A549 (cell line): Measurements from ENCODE around the gene PDLIM1. TPM values are rescaled to one million over a fixed set of nuclear protein-coding genes. Genes with fewer than 3 reads are reported as not detected.
A peak's percentile ranks its signal among the peaks of the same experiment; 100 is the strongest.

Source experiments
- ATAC-seq, 2 experiments: fragments of 200-7000 bp in 1 of 2; fragments of >200 bp in 1 of 2; cut with Nextera tagmentation in 1 of 2; cut with Tn5 transposase in 1 of 2; 3 replicates each; pipeline versions ENCODE4 v1.8.0 to v1.9.1; 2018 to 2020; ENCODE audit warnings: mild to moderate bottlenecking in 1 of 2, moderate library complexity in 1 of 2
- CTCF ChIA-PET: fragments of 300-600 bp; sonication (Branson Sonifier 250); formaldehyde crosslinking; extraction: SDS; loops from one replicate; lab custom pipeline; 2021; ENCODE audit warnings: antibody characterized with exemption, inconsistent platforms; lab: Yijun Ruan, JAX
- POLR2A ChIA-PET: fragments of 350-600 bp; formaldehyde crosslinking; extraction: SDS; loops from one replicate; lab custom pipeline; 2021; ENCODE audit warnings: antibody characterized with exemption, inconsistent platforms; lab: Yijun Ruan, JAX
- DNase-seq, 2 experiments: peaks; one replicate each; pipeline versions ENCODE4 v3.0.0 to v3.0.0-alpha.2; 2011 to 2016; ENCODE audit warnings: low read depth in 1 of 2, low spot score in 1 of 2
- FAIRE-seq: peaks from 2 replicates; lab custom pipeline; 2011; peaks lifted over from hg19 to GRCh38; lab: Jason Lieb, UNC
- H3K27ac ChIP-seq, 2 experiments: fragments of >200 bp; sonication (Bioruptor Twin); formaldehyde crosslinking; 3 replicates each; pipeline ENCODE4 v1.5.1; 2016 to 2017
- H3K4me1 ChIP-seq: fragments of >200 bp; sonication (Bioruptor Twin); formaldehyde crosslinking; 3 replicates; pipeline ENCODE4 v1.6.1; 2016
- H3K4me2 ChIP-seq: fragments of >200 bp; sonication (Bioruptor Twin); formaldehyde crosslinking; 3 replicates; pipeline ENCODE4 v1.6.1; 2016
- H3K4me3 ChIP-seq: fragments of >200 bp; sonication (Bioruptor Twin); formaldehyde crosslinking; 3 replicates; pipeline ENCODE4 v1.5.1; 2016
- H3K9me3 ChIP-seq: fragments of >200 bp; sonication (Bioruptor Twin); formaldehyde crosslinking; 3 replicates; pipeline ENCODE4 v1.6.1; 2016
- ATOH8 ChIP-seq: fragments of 250-450 bp; sonication (Bioruptor Pico); IDR thresholded peaks from 2 replicates; pipeline ENCODE4 v1.5.0; 2020; ENCODE audit warnings: low read depth, mild to moderate bottlenecking, moderate library complexity
- CBX8 ChIP-seq: fragments of 200-600 bp; sonication (generic); IDR thresholded peaks from 2 replicates; pipeline ENCODE4 v1.6.1; 2016
- CEBPB ChIP-seq, 2 experiments: fragments of >200 bp in 1 of 2; sonication (Bioruptor Twin) in 1 of 2; formaldehyde crosslinking in 1 of 2; IDR thresholded peaks; 2 replicates each; pipeline ENCODE4 v1.6.1; 2012 to 2016
- CHD2 ChIP-seq: fragments of 150-350 bp; IDR thresholded peaks from 2 replicates; pipeline ENCODE4 v1.6.1; 2014; ENCODE audit warnings: low read length; ENCODE audit not compliant: partially characterized antibody
- CTCF ChIP-seq: fragments of >200 bp; sonication (Bioruptor Twin); formaldehyde crosslinking; IDR thresholded peaks from 3 replicates; pipeline ENCODE4 v1.5.1; 2016
- EHF ChIP-seq: fragments of 250-450 bp; sonication (Bioruptor Pico); IDR thresholded peaks from 2 replicates; pipeline ENCODE4 v1.5.0; 2020; ENCODE audit warnings: mild to moderate bottlenecking
- EP300 ChIP-seq, 2 experiments: fragments of >200 bp; sonication (Bioruptor Twin); formaldehyde crosslinking; IDR thresholded peaks; 2 replicates in 1 of 2; 3 replicates in 1 of 2; pipeline ENCODE4 v1.6.1; 2016 to 2017
- FOXS1 ChIP-seq: fragments of 250-450 bp; sonication (Bioruptor Pico); IDR thresholded peaks from 2 replicates; pipeline ENCODE4 v1.5.0; 2020; ENCODE audit warnings: mild to moderate bottlenecking, moderate library complexity
- HES2 ChIP-seq: fragments of >200 bp; sonication (Bioruptor Twin); formaldehyde crosslinking; IDR thresholded peaks from 2 replicates; pipeline ENCODE4 v1.6.1; 2016
- HOXA7 ChIP-seq: fragments of 250-450 bp; sonication (Bioruptor Pico); IDR thresholded peaks from 2 replicates; pipeline ENCODE4 v1.5.0; 2020; ENCODE audit warnings: mild to moderate bottlenecking, moderate library complexity
- HOXB13 ChIP-seq: fragments of 250-450 bp; sonication (Bioruptor Pico); IDR thresholded peaks from 2 replicates; pipeline ENCODE4 v1.5.0; 2020; ENCODE audit warnings: low read depth, mild to moderate bottlenecking, moderate library complexity
- JUNB ChIP-seq: fragments of >200 bp; sonication (Bioruptor Twin); formaldehyde crosslinking; IDR thresholded peaks from 2 replicates; pipeline ENCODE4 v1.6.1; 2016
- KDM1A ChIP-seq: fragments of 200-600 bp; sonication (generic); IDR thresholded peaks from 2 replicates; pipeline ENCODE4 v1.6.1; 2016; ENCODE audit warnings: low read depth, mild to moderate bottlenecking
- MAFK ChIP-seq: fragments of 450-650 bp; IDR thresholded peaks from 2 replicates; pipeline ENCODE4 v1.6.1; 2014; ENCODE audit not compliant: partially characterized antibody
- NFE2L2 ChIP-seq: fragments of 150-350 bp; conservative IDR thresholded peaks from 2 replicates; pipeline ENCODE4 v1.6.1; 2014; ENCODE audit warnings: low read length
- POLR2A ChIP-seq: IDR thresholded peaks from 2 replicates; pipeline ENCODE4 v1.6.1; 2012; ENCODE audit warnings: mild to moderate bottlenecking, low read length
- POLR2AphosphoS2 ChIP-seq: conservative IDR thresholded peaks from 2 replicates; pipeline ENCODE4 v1.6.1; 2012; ENCODE audit warnings: low read length, improper control_type of control experiment, inconsistent platforms
- RAD21 ChIP-seq, 2 experiments: fragments of >200 bp in 1 of 2; sonication (Bioruptor Twin) in 1 of 2; formaldehyde crosslinking in 1 of 2; IDR thresholded peaks in 1 of 2; conservative IDR thresholded peaks in 1 of 2; 2 replicates in 1 of 2; 3 replicates in 1 of 2; pipeline ENCODE4 v1.6.1; 2012 to 2018; ENCODE audit warnings: inconsistent platforms in 1 of 2
- RARB ChIP-seq: fragments of 250-450 bp; sonication (Bioruptor Pico); IDR thresholded peaks from 2 replicates; pipeline ENCODE4 v1.8.0; 2021; ENCODE audit warnings: mild to moderate bottlenecking, moderate library complexity
- RCOR1 ChIP-seq: fragments of 150-350 bp; IDR thresholded peaks from 2 replicates; pipeline ENCODE4 v1.6.1; 2014; ENCODE audit warnings: antibody characterized with exemption, low read length, low read depth
- SREBF2 ChIP-seq: fragments of 450-650 bp; IDR thresholded peaks from 2 replicates; pipeline ENCODE4 v1.6.1; 2014; ENCODE audit warnings: mild to moderate bottlenecking, moderate library complexity
- TFCP2L1 ChIP-seq: fragments of 250-450 bp; sonication (Bioruptor Pico); IDR thresholded peaks from 2 replicates; pipeline ENCODE4 v1.5.0; 2021; ENCODE audit warnings: mild to moderate bottlenecking
- TP53 ChIP-seq: fragments of 250-450 bp; sonication (Bioruptor Pico); IDR thresholded peaks from 2 replicates; pipeline ENCODE4 v1.5.0; 2021; ENCODE audit warnings: mild to moderate bottlenecking, moderate library complexity
- USF2 ChIP-seq: fragments of 450-650 bp; IDR thresholded peaks from 2 replicates; pipeline ENCODE4 v1.6.1; 2014; ENCODE audit warnings: antibody characterized with exemption
- ZC3H11A ChIP-seq: fragments of 450-650 bp; IDR thresholded peaks from 2 replicates; pipeline ENCODE4 v1.6.1; 2014; ENCODE audit warnings: antibody characterized with exemption, mild to moderate bottlenecking
- ZFP36 ChIP-seq: fragments of 450-650 bp; IDR thresholded peaks from 2 replicates; pipeline ENCODE4 v1.6.1; 2014; ENCODE audit warnings: borderline replicate concordance; ENCODE audit not compliant: partially characterized antibody
- WGBS: methylation state at CpG from one replicate; pipeline ENCODE4 v1.1.6; 2017; ENCODE audit errors: missing lambda C conversion rate; 5-methylcytosine and 5-hydroxymethylcytosine counted together
- polyA plus RNA-seq, 4 experiments: library from polyadenylated mRNA; depleted of rRNA in 3 of 4; stranded (reverse); fragments of >200 nt; fragmentation: RNase III in 1 of 4; extraction: RNeasy Plus Mini Kit Qiagen cat#74134 plus additional on column Dnase treatment in 1 of 4; gene quantifications; 2 replicates in 3 of 4; 3 replicates in 1 of 4; pipeline ENCODE4 v1.2.3, GENCODE V29; 2011 to 2017

Gene PDLIM1
- polyA plus RNA-seq, 2 of the 4 experiments (the other 2 are of a cell fraction) = 92.5 to 128 TPM

- FAIRE-seq (no peak), ATAC-seq (no peak), DNase-seq (no peak)
- Histone ChIP-seq H3K4me3 (no peak overlapping the region), H3K4me2 (no peak overlapping the region), H3K4me1 (peaks cover 17% of the 10 kb centered on the region), H3K9me3 (no peaks in the 10 kb centered on the region), H3K27ac (no peak overlapping the region)
- CTCF ChIA-PET = interaction anchor here (0.6 to 1.7 kb wide), 3 partner anchors 19 to 87 kb away, joined by 4 to 5 read pairs (median 4); no protein-coding TSS in a partner anchor
- TF ChIP-seq HOXB13 (CRISPR knock-in tag) = no peak
- WGBS = 82% methylated on average over 3 of the region's 3 CpGs
- POLR2A ChIA-PET = no interaction called here
Observed at GRCh38 chr10:95300022-95300539, 9.3 kb upstream of the PDLIM1 start.

- Histone ChIP-seq H3K4me3 (no peak overlapping the region), H3K27ac (no peak overlapping the region), H3K4me2 (no peak overlapping the region), H3K9me3 (no peaks in the 10 kb centered on the region), H3K4me1 (no peaks in the 10 kb centered on the region)
- no peak for TF ChIP-seq HOXA7 (CRISPR knock-in tag)
- no peak for TF ChIP-seq CBX8
- no peak for TF ChIP-seq USF2
- no peak for TF ChIP-seq CTCF
- TF ChIP-seq RCOR1 = no peak
- TF ChIP-seq HOXB13 (CRISPR knock-in tag) = no peak
- no peak for TF ChIP-seq ZFP36
- 90% methylated on average over 3 of the region's 3 CpGs for WGBS
- DNase-seq (no peak), FAIRE-seq (no peak), ATAC-seq (no peak; a peak in 1 of 6 replicates)
- CTCF ChIA-PET = interaction anchor here (0.7 to 4.6 kb wide), 7 partner anchors 10 to 1344 kb away, joined by 3 to 27 read pairs (median 3); no protein-coding TSS in a partner anchor
- POLR2A ChIA-PET = no interaction called here
Observed at GRCh38 chr10:95297402-95297801, 6.6 kb upstream of the PDLIM1 start.

- WGBS = 97% methylated on average over 4 of the region's 4 CpGs
- CTCF ChIA-PET = interaction anchor here (0.6 to 4.6 kb wide), 5 partner anchors 15 to 324 kb away, joined by 3 to 27 read pairs (median 4); no protein-coding TSS in a partner anchor
Observed at GRCh38 chr10:95296764-95297163, 6.0 kb upstream of the PDLIM1 start.

More at GRCh38 chr10:95296764-95297163, 6.0 kb upstream of the PDLIM1 start:
- no peak overlapping the region for H3K4me2 ChIP-seq
- DNase-seq (no peak), ATAC-seq (no peak), FAIRE-seq (no peak)
- no peaks in the 10 kb centered on the region for H3K4me1 ChIP-seq
- no peaks in the 10 kb centered on the region for H3K9me3 ChIP-seq
- TF ChIP-seq POLR2A (no peak), MAFK (no peak), POLR2AphosphoS2 (no peak), CEBPB (IDR thresholded peaks at IDR 0.05) (no peak), RARB (CRISPR knock-in tag) (no peak), SREBF2 (no peak), JUNB (no peak), TFCP2L1 (CRISPR knock-in tag) (no peak), FOXS1 (CRISPR knock-in tag) (no peak), ZC3H11A (no peak), ATOH8 (CRISPR knock-in tag) (no peak), RAD21 (conservative IDR thresholded peaks at IDR 0.05 in 1 of 2, IDR thresholded peaks at IDR 0.05 in 1 of 2) (no peak), USF2 (no peak), EP300 (IDR thresholded peaks at IDR 0.05) (no peak), TP53 (CRISPR knock-in tag) (no peak), NFE2L2 (no peak), EHF (no peak), KDM1A (no peak), CHD2 (no peak), HES2 (no peak)
- no peak overlapping the region for H3K4me3 ChIP-seq
- POLR2A ChIA-PET = interaction anchor here (0.6 kb wide), 1 partner anchor 8 kb away, joined by 3 read pairs; no protein-coding TSS in a partner anchor
- 0 out of 6 replicates have a peak overlapping the region, but pooled peaks of 1 of the 2 experiments have one; percentile 19 for H3K27ac ChIP-seq
